Activated CD4-positive, alpha-beta T cell treated with anti-CD3 and anti-CD28 coated beads, Interleukin-2, amount 50 U/mL, for 16 hours (primary cell): ENCODE results near the gene PPDPF.
"Not testable (repeated sequence)": the region's sequence is repeated elsewhere in the genome, so short reads cannot be mapped to it uniquely, and the experiment has no call there.

ENCODE experiments used
- DNase-seq: peaks from one replicate; pipeline ENCODE4 v3.0.0-alpha.2; 2020

Gene PPDPF

DNA sequence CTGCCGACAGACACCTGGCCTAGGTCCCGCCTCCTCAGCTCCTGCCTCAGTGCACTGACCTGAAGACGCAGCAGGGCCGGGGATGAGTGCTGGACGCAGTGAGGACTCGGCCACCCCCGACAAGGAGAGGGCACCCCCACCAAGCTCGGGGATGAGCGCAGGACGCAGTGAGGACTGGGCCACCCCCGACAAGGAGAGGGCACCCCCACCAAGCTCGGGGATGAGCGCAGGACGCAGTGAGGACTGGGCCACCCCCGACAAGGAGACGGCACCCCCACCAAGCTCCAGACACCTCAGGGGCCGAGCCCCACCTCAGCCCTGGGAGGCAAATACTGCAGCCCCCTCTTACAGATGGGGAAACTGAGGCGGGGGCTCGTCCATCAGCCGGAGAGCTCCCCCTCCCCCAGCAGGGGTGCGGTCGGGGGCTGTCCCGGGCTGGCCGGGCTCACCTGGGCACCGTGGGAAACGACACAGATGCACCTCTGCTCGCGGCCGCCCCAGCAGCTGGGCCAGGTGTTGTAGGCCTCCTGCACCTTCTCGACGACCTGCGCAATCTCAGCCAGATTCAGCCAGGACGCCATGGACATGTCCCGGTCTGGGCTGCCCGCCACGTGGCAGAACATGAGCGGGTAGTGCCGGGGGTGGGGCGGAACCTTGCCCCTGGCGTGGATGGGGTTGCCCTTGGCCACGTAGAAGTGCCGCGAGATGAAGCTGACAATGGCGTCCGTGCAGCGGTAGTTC, 46.0 kb downstream of the PPDPF start:
- no peak for DNase-seq

DNA sequence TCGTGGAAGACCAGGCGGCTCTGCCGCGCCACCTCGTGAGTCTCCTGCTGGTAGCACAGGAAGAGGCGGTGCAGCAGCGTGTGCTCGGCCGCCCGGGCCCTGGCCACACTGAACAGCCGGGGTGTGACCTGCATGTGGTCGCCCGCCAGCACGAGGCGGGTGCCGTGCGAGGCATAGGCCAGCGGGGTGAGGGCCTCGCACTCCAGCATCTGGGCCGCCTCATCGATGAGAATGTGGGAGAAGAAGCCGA, 46.5 kb downstream of the PPDPF start:
- no peak for DNase-seq

DNA sequence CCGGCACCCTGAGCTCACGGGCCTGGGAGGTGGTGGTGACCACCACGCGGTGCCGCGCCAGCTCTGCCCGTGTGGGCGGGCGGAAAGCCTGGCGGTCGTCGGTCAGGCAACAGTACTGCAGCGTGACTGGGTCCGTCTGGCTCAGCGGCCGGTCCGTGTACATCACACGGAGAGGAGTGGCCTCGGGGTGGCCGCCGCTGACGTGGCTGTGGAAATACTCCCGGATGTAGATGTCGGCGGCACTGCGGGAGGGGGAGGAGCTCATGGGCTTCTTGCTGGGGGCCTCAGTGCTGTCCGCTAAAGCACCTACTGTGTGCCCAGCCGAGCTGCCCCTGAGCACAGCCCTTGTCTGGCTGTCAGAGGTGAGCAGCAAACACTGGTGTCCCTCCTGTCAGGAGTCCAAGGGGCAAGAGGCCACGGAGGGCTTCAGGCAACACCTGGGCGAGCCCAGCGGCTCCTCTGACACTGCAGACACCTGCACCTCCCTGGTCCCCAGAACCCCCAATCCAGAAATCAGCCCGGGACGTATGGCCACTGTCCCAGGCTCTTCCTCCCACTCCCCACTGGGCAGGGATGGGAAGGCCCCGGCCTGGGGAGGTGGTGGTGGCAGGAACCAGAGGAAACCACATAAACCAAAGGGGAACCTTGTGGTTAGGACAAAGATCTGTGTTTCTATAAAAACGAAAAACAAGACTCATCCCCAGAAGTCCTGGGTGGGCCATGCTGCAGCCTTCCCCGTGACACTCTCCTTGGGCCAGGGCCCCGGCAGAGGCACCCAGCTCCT, 47.0 kb downstream of the PPDPF start:
- DNase-seq, result peak; percentile 86

DNA sequence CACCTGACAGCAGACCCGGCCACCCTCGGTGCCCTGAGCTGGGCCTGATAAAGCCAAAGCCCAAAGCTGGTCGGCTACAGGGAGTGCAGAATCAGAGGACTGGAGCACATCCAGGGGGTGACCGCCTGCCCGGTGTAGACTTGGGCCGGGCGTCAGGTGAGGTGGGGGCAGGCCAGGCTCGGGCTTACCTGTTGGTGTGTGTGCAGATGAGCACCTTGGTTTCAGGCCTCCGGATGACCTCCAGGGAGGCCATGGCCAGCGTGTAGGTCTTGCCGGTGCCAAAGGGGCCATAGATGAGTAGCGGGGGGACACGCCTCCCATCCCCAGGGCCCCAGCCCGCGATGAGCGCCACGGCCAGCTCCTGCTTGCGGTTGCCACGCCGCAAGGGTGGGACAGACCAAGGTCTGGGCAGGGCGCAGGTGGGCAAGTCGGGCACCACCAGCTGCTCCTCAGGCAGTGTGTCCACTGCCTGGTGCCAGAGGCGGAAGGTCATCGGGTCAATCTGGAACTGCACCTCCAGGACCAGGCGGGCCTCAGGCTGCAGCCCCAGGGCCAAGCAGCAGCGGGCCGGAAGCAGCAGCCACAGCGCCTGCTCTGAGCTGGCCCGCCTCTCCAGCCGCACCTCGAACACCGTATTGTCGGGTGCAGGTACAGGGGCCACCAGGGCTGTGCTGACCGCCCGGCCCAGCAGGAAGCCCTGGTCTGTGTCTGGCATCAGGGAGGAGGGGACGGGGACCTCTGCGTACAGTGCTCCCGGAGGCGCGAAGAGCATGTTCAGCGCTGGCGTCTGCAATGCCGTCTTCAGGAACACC, 47.8 kb downstream of the PPDPF start:
- no peak for DNase-seq

DNA sequence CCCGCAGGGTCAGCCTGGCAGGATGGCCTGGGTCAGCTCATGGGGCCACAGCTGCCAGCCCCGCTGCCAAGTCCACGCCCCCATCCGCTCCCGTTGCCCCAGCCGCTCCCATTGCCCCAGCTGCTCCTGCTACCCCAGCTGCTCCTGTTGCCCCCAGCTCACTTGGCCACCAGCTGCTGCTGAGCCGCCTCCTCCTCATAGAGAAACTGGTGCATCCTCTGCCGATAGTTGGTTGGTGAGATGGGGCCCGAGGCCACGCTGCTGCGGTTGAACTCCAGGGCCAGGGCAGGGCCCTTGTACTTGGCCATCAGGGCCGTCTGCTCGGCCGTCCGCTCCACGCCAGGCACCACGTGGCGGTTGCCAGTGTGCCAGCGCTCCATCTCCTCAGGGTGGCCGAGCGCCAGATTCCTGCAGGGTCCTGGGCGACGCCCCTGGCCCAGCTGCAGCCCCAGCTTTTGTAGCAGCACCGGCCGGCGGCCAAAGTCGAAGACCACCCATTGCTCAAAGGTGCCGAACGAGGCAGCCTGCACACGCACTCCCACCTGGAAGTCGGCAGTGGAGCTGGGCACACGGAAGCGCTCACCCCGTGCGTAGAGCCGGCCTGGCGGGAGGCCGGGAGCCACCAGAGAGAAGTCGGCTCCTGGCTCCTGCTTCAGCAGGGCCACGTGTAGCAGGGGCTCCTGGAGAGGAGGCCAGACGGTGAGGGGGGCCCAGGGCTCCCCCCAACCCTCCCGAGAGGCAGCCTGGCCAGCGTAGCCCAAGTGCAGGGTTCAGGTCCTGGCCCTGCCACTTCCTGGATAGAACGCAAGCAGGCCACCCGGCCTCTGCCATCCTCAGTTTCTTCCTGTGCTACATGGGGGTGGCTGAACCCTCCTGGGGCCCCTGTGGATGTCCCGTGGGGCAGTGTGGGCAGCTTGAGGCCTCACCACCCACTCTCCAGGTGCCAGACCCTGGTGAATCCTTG, 48.7 kb downstream of the PPDPF start:
- no peak for DNase-seq

DNA sequence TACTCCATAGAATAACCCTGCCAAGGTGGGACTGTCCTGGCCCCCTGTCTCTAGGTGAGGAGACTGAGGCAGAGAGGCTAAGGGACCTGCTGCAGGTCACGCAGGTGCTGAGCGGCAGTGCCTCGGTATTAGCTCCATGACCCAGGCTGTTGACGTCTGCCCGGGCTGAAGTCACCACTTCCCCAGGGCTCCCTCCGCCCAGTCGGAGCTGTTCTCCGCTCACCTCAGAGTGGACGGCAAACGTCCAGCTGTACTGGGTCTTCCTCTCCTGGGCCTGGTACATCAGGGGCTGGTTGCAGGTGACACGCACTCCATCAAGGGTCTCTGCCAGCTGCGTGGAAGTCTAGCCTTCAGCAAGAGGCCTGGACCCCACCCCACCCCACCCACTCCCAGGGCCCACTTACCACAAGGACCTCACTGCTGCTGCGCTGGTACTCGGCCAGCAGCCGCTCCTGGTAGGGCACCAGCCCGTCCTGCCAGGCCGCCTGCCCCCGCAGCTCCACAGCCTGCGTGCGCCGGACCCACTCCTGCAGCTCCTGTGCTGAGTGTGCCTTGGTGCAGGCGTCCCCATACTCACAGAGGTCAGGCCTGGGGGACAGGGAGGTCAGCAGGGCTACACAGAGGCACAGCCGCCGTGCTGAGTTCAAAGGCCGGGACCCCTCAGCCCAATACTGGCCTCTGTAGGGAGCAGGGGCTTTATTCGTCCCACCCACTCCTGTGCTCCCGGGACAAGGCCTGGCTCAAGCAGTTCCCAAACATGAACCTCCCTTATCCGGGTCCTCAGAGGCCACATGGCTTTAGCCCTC, 49.9 kb downstream of the PPDPF start:
- DNase-seq, result no peak

DNA sequence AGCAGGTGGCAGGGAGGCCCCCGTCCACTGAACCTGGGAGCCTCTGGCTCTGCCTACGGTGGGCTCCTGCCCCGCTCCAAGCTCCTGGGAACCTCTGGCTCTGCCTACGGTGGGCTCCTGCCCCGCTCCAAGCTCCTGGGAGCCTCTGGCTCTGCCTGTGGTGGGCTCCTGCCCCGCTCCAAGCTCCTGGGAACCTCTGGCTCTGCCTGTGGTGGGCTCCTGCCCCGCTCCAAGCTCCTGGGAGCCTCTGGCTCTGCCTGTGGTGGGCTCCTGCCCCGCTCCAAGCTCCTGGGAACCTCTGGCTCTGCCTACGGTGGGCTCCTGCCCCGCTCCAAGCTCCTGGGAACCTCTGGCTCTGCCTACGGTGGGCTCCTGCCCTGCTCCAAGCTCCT, 50.5 kb downstream of the PPDPF start:
- not testable (repeated sequence) for DNase-seq
